Mononuclear cell (primary cell): ENCODE data around the gene RPA1. TPM values are rescaled to one million over a fixed set of nuclear protein-coding genes. Genes with fewer than 3 reads are reported as not detected.
"Not testable (repeated sequence)": the region's sequence is repeated elsewhere in the genome, so short reads cannot be mapped to it uniquely, and the experiment has no call there.

Experiments used
- H3K27me3 ChIP-seq: 2 replicates; pipeline ENCODE4 v1.6.0; 2011; ENCODE audit warnings: low read length, control low read depth; ENCODE audit not compliant: insufficient read depth
- H3K4me1 ChIP-seq: 2 replicates; pipeline ENCODE4 v1.5.1; 2011; ENCODE audit warnings: mild to moderate bottlenecking, low read length, control low read depth; ENCODE audit not compliant: insufficient read depth
- H3K4me3 ChIP-seq: 2 replicates; pipeline ENCODE4 v1.5.1; 2011; ENCODE audit warnings: mild to moderate bottlenecking, low read length, moderate library complexity
- H3K9me3 ChIP-seq: 2 replicates; pipeline ENCODE4 v1.5.1; 2011; ENCODE audit warnings: low read depth, mild to moderate bottlenecking, control low read depth, low read length
- total RNA-seq: library from RNA; depleted of rRNA; stranded (reverse); fragments of >200 nt; gene quantifications from one replicate; pipeline ENCODE4 v1.2.3, GENCODE V29; 2012

The RPA1 gene
- total RNA-seq, 1 donor: 21.3 TPM

GRCh38 chr17:1802429-1802828, 27.4 kb upstream of the RPA1 start:
- Histone ChIP-seq H3K9me3 (no peaks in the 10 kb centered on the region), H3K27me3 (no peaks in the 10 kb centered on the region), H3K4me3 (no peak overlapping the region), H3K4me1 (no peaks in the 10 kb centered on the region)

- no peaks in the 10 kb centered on the region for H3K27me3 ChIP-seq
- H3K4me3 ChIP-seq: no peak overlapping the region
- no peaks in the 10 kb centered on the region for H3K4me1 ChIP-seq
- no peaks in the 10 kb centered on the region for H3K9me3 ChIP-seq
Observed at GRCh38 chr17:1803280-1803679, 26.5 kb upstream of the RPA1 start.

- H3K9me3 ChIP-seq: no peaks in the 10 kb centered on the region
- H3K27me3 ChIP-seq: no peaks in the 10 kb centered on the region
- H3K4me1 ChIP-seq: no peaks in the 10 kb centered on the region
- H3K4me3 ChIP-seq: no peak overlapping the region
Observed at GRCh38 chr17:1807890-1808289, 21.9 kb upstream of the RPA1 start.

GRCh38 chr17:1808644-1809043, 21.2 kb upstream of the RPA1 start:
- Histone ChIP-seq H3K4me3 (no peak overlapping the region), H3K4me1 (no peaks in the 10 kb centered on the region), H3K9me3 (no peaks in the 10 kb centered on the region), H3K27me3 (no peaks in the 10 kb centered on the region)

GRCh38 chr17:1809815-1810214, 20.0 kb upstream of the RPA1 start:
- H3K9me3 ChIP-seq, H3K4me3 ChIP-seq, H3K27me3 ChIP-seq, H3K4me1 ChIP-seq: not testable (repeated sequence)

- no peak overlapping the region for H3K4me3 ChIP-seq
- H3K4me1 ChIP-seq: no peaks in the 10 kb centered on the region
- no peaks in the 10 kb centered on the region for H3K9me3 ChIP-seq
- H3K27me3 ChIP-seq: no peaks in the 10 kb centered on the region
Observed at GRCh38 chr17:1810450-1811103, 19.2 kb upstream of the RPA1 start.

- Histone ChIP-seq H3K4me1 (no peaks in the 10 kb centered on the region), H3K4me3 (no peak overlapping the region), H3K27me3 (no peaks in the 10 kb centered on the region), H3K9me3 (no peaks in the 10 kb centered on the region)
Observed at GRCh38 chr17:1813088-1813487, 16.7 kb upstream of the RPA1 start.

- Histone ChIP-seq H3K4me1 (peaks cover 10% of the 10 kb centered on the region), H3K27me3 (no peaks in the 10 kb centered on the region), H3K4me3 (no peak overlapping the region), H3K9me3 (no peaks in the 10 kb centered on the region)
Observed at GRCh38 chr17:1820528-1821252, 9.1 kb upstream of the RPA1 start.

GRCh38 chr17:1829216-1829591, 601 bp upstream of the RPA1 start:
- H3K4me1 ChIP-seq: peaks cover 41% of the 10 kb centered on the region
- no peaks in the 10 kb centered on the region for H3K27me3 ChIP-seq

GRCh38 chr17:1830288-1830687, 483 bp downstream of the RPA1 start:
- peak overlapping the region; percentile 74 for H3K4me3 ChIP-seq
- no peaks in the 10 kb centered on the region for H3K9me3 ChIP-seq
- no peaks in the 10 kb centered on the region for H3K27me3 ChIP-seq
- peaks cover 43% of the 10 kb centered on the region for H3K4me1 ChIP-seq

More at GRCh38 chr17:1829216-1829591, 601 bp upstream of the RPA1 start:
- H3K4me3 ChIP-seq: peak overlapping the region; percentile 74
- H3K9me3 ChIP-seq: no peaks in the 10 kb centered on the region

- Histone ChIP-seq H3K4me3 (no peak overlapping the region), H3K9me3 (no peaks in the 10 kb centered on the region), H3K27me3 (no peaks in the 10 kb centered on the region), H3K4me1 (peaks cover 37% of the 10 kb centered on the region)
Observed at GRCh38 chr17:1834380-1835149, 4.8 kb downstream of the RPA1 start.

GRCh38 chr17:1839516-1839915, 9.7 kb downstream of the RPA1 start:
- Histone ChIP-seq H3K4me1 (peaks cover 6% of the 10 kb centered on the region), H3K4me3 (no peak overlapping the region), H3K9me3 (no peaks in the 10 kb centered on the region), H3K27me3 (no peaks in the 10 kb centered on the region)

GRCh38 chr17:1843947-1844346, 14.1 kb downstream of the RPA1 start:
- Histone ChIP-seq H3K4me1 (no peaks in the 10 kb centered on the region), H3K9me3 (no peaks in the 10 kb centered on the region), H3K27me3 (no peaks in the 10 kb centered on the region), H3K4me3 (no peak overlapping the region)

GRCh38 chr17:1847191-1847590, 17.4 kb downstream of the RPA1 start:
- no peak overlapping the region for H3K4me3 ChIP-seq
- H3K4me1 ChIP-seq: no peaks in the 10 kb centered on the region
- no peaks in the 10 kb centered on the region for H3K9me3 ChIP-seq
- no peaks in the 10 kb centered on the region for H3K27me3 ChIP-seq

- Histone ChIP-seq H3K4me3 (no peak overlapping the region), H3K9me3 (no peaks in the 10 kb centered on the region), H3K27me3 (no peaks in the 10 kb centered on the region), H3K4me1 (no peaks in the 10 kb centered on the region)
Observed at GRCh38 chr17:1852327-1852726, 22.5 kb downstream of the RPA1 start.
